Neural progenitor cell (in vitro differentiated cells): ENCODE measurements around the gene COL23A1. TPM values are rescaled to one million over a fixed set of nuclear protein-coding genes. Genes with fewer than 3 reads are reported as not detected.
A peak's percentile ranks its signal among the peaks of the same experiment; 100 is the strongest.

Source experiments
- DNase-seq: peaks from one replicate; pipeline ENCODE4 v3.0.0-alpha.2; 2016; ENCODE audit warnings: low spot score
- H2AFZ ChIP-seq: fragments of 200-600 bp; sonication (generic); replicated peaks from 2 replicates; pipeline ENCODE4 v1.6.1; 2016; ENCODE audit warnings: antibody characterized with exemption
- H3F3A ChIP-seq: fragments of 200-600 bp; sonication (generic); 2 replicates; pipeline ENCODE4 v1.6.1; 2016; ENCODE audit warnings: antibody characterized with exemption, low read depth
- H3K27ac ChIP-seq: fragments of 200-600 bp; sonication (generic); 2 replicates; pipeline ENCODE4 v1.5.1; 2016; ENCODE audit warnings: mild to moderate bottlenecking
- H3K27me3 ChIP-seq: fragments of 200-600 bp; sonication (generic); 2 replicates; pipeline ENCODE4 v1.6.1; 2016; ENCODE audit warnings: mild to moderate bottlenecking, moderate library complexity
- H3K36me3 ChIP-seq: fragments of 200-600 bp; sonication (generic); 2 replicates; pipeline ENCODE4 v1.5.1; 2016
- H3K4me1 ChIP-seq: fragments of 200-600 bp; sonication (generic); 2 replicates; pipeline ENCODE4 v1.6.1; 2016; ENCODE audit warnings: mixed run types
- H3K4me2 ChIP-seq: fragments of 200-600 bp; sonication (generic); 2 replicates; pipeline ENCODE4 v1.6.1; 2016
- H3K4me3 ChIP-seq: fragments of 200-600 bp; sonication (generic); 2 replicates; pipeline ENCODE4 v1.5.1; 2016
- H3K79me2 ChIP-seq: fragments of 200-600 bp; sonication (generic); 2 replicates; pipeline ENCODE4 v1.6.1; 2016; ENCODE audit warnings: low read depth
- H3K9ac ChIP-seq: fragments of 200-600 bp; sonication (generic); 2 replicates; pipeline ENCODE4 v1.6.1; 2016
- H3K9me3 ChIP-seq: fragments of 200-600 bp; sonication (generic); 2 replicates; pipeline ENCODE4 v1.5.1; 2016; ENCODE audit warnings: low read depth
- H4K20me1 ChIP-seq: fragments of 200-600 bp; sonication (generic); 2 replicates; pipeline ENCODE4 v1.6.1; 2016; ENCODE audit warnings: low read depth
- H3K27ac Mint-ChIP-seq: 3 replicates; pipeline ENCODE4 v1.8.0; 2021; ENCODE audit warnings: mixed read lengths
- H3K27me3 Mint-ChIP-seq: 2 replicates; pipeline ENCODE4 v1.8.0; 2022; ENCODE audit warnings: low read depth, mild to moderate bottlenecking, inconsistent platforms, moderate library complexity, mixed read lengths; ENCODE audit not compliant: insufficient read depth
- H3K36me3 Mint-ChIP-seq: 3 replicates; pipeline ENCODE4 v1.8.0; 2021; ENCODE audit warnings: mixed read lengths
- H3K4me1 Mint-ChIP-seq: 3 replicates; pipeline ENCODE4 v1.8.0; 2021; ENCODE audit warnings: mixed read lengths
- H3K4me3 Mint-ChIP-seq: 3 replicates; pipeline ENCODE4 v1.8.0; 2021; ENCODE audit warnings: mild to moderate bottlenecking, moderate library complexity, mixed read lengths
- H3K9me3 Mint-ChIP-seq: 3 replicates; pipeline ENCODE4 v1.8.0; 2020; ENCODE audit warnings: mixed read lengths
- CTCF ChIP-seq: fragments of 200-600 bp; sonication (generic); IDR thresholded peaks from 2 replicates; pipeline ENCODE4 v1.5.1; 2017; ENCODE audit warnings: antibody characterized with exemption, mild to moderate bottlenecking
- EZH2 ChIP-seq: fragments of 200-600 bp; sonication (generic); IDR thresholded peaks from 2 replicates; pipeline ENCODE4 v1.6.1; 2017; ENCODE audit warnings: antibody characterized with exemption, mild to moderate bottlenecking, moderate library complexity
- EZH2phosphoT487 ChIP-seq: fragments of 200-600 bp; sonication (generic); IDR thresholded peaks from 2 replicates; pipeline ENCODE4 v1.6.1; 2017; ENCODE audit warnings: antibody characterized with exemption
- total RNA-seq: library from RNA; depleted of rRNA; stranded (reverse); fragments of >200 nt; gene quantifications from 2 replicates; pipeline ENCODE4 v1.2.3, GENCODE V29; 2015; ENCODE audit warnings: low replicate concordance

Gene COL23A1
- total RNA-seq, 1 donor from 2014 or later, result not detected

- Histone ChIP-seq H3K4me2 (no peak overlapping the region), H3K4me3 (no peak overlapping the region), H3K79me2 (no peaks in the 10 kb centered on the region), H3F3A (no peaks in the 10 kb centered on the region), H3K27me3 (no peaks in the 10 kb centered on the region), H3K9me3 (no peaks in the 10 kb centered on the region), H3K9ac (no peak overlapping the region), H3K4me1 (no peaks in the 10 kb centered on the region), H3K36me3 (no peaks in the 10 kb centered on the region), H2AFZ (no peak overlapping the region), H4K20me1 (no peaks in the 10 kb centered on the region), H3K27ac (no peak overlapping the region)
- H3K27me3 Mint-ChIP-seq, result peaks cover 5% of the 10 kb centered on the region
- peaks cover 36% of the 10 kb centered on the region for H3K4me1 Mint-ChIP-seq
- peaks cover 3% of the 10 kb centered on the region for H3K9me3 Mint-ChIP-seq
- H3K36me3 Mint-ChIP-seq, result peaks cover 3% of the 10 kb centered on the region
- TF ChIP-seq CTCF, result no peak
- TF ChIP-seq EZH2, result no peak
- no peak for TF ChIP-seq EZH2phosphoT487
- no peak overlapping the region for H3K4me3 Mint-ChIP-seq
- no peak overlapping the region for H3K27ac Mint-ChIP-seq
- DNase-seq, result no peak
These were observed 280.8 kb downstream of the COL23A1 start for GRCh38 chr5:178309271-178310013.

GRCh38 chr5:178308541-178309092 lies 281.6 kb downstream of the COL23A1 start:
- H4K20me1 ChIP-seq, result no peaks in the 10 kb centered on the region
- Mint-ChIP-seq H3K9me3 (peaks cover 3% of the 10 kb centered on the region), H3K36me3 (peaks cover 3% of the 10 kb centered on the region), H3K27ac (peak overlapping the region; percentile 27), H3K4me1 (peaks cover 36% of the 10 kb centered on the region), H3K27me3 (peaks cover 5% of the 10 kb centered on the region), H3K4me3 (no peak overlapping the region)
- no peaks in the 10 kb centered on the region for H3F3A ChIP-seq
- no peak for DNase-seq
- H3K4me1 ChIP-seq, result no peaks in the 10 kb centered on the region
- no peak overlapping the region for H3K27ac ChIP-seq
- no peak overlapping the region for H2AFZ ChIP-seq
- no peaks in the 10 kb centered on the region for H3K27me3 ChIP-seq
- H3K4me3 ChIP-seq, result no peak overlapping the region
- H3K4me2 ChIP-seq, result no peak overlapping the region
- no peaks in the 10 kb centered on the region for H3K79me2 ChIP-seq
- H3K36me3 ChIP-seq, result no peaks in the 10 kb centered on the region
- H3K9me3 ChIP-seq, result no peaks in the 10 kb centered on the region
- no peak overlapping the region for H3K9ac ChIP-seq
- TF ChIP-seq CTCF, result no peak
- no peak for TF ChIP-seq EZH2
- TF ChIP-seq EZH2phosphoT487, result no peak

- Mint-ChIP-seq H3K9me3 (peaks cover 3% of the 10 kb centered on the region), H3K27ac (peak overlapping the region; percentile 89), H3K4me1 (peaks cover 31% of the 10 kb centered on the region), H3K4me3 (no peak overlapping the region), H3K36me3 (peaks cover 6% of the 10 kb centered on the region), H3K27me3 (no peaks in the 10 kb centered on the region)
- Histone ChIP-seq H3K36me3 (no peaks in the 10 kb centered on the region), H3K9me3 (no peaks in the 10 kb centered on the region), H3K9ac (no peak overlapping the region), H3K79me2 (no peaks in the 10 kb centered on the region), H4K20me1 (no peaks in the 10 kb centered on the region), H3K4me2 (no peak overlapping the region), H3K4me3 (no peak overlapping the region), H3K4me1 (no peaks in the 10 kb centered on the region), H3K27me3 (no peaks in the 10 kb centered on the region), H3F3A (no peaks in the 10 kb centered on the region), H3K27ac (no peak overlapping the region), H2AFZ (no peak overlapping the region)
- no peak for TF ChIP-seq CTCF
- no peak for TF ChIP-seq EZH2phosphoT487
- no peak for TF ChIP-seq EZH2
- no peak for DNase-seq
These were observed 282.7 kb downstream of the COL23A1 start for GRCh38 chr5:178307267-178308045.
